Keratinocyte (primary cell): Measurements from ENCODE around the gene VEGFB. TPM values are rescaled to one million over a fixed set of nuclear protein-coding genes. Genes with fewer than 3 reads are reported as not detected.

Experiments used
- DNase-seq: peaks from one replicate; pipeline ENCODE4 v3.0.0-alpha.2; 2011; ENCODE audit warnings: low read depth, missing footprints, low spot score
- FAIRE-seq: peaks from 2 replicates; lab custom pipeline; 2011; peaks lifted over from hg19 to GRCh38; lab: Jason Lieb, UNC
- H2AFZ ChIP-seq: 2 replicates; pipeline ENCODE4 v1.6.0; 2012; ENCODE audit warnings: low read length, control low read depth, inconsistent platforms; ENCODE audit not compliant: control insufficient read depth
- H3K27ac ChIP-seq: 2 replicates; pipeline ENCODE4 v1.5.1; 2011; ENCODE audit warnings: low read length; ENCODE audit not compliant: control insufficient read depth, insufficient read depth
- H3K27me3 ChIP-seq: 3 replicates; pipeline ENCODE4 v1.6.0; 2011; ENCODE audit warnings: low read length; ENCODE audit not compliant: control insufficient read depth, insufficient read depth; ENCODE audit errors: extremely low read depth
- H3K36me3 ChIP-seq, 2 experiments: 2 replicates in 1 of 2; 3 replicates in 1 of 2; pipeline ENCODE4 v1.5.1; 2011; ENCODE audit warnings: low read length in 2 of 2, mild to moderate bottlenecking in 1 of 2; ENCODE audit not compliant: control insufficient read depth in 2 of 2, insufficient read depth in 2 of 2; ENCODE audit errors: extremely low read depth in 1 of 2
- H3K4me1 ChIP-seq: 3 replicates; pipeline ENCODE4 v1.5.1; 2011; ENCODE audit warnings: low read length; ENCODE audit not compliant: control insufficient read depth, insufficient read depth; ENCODE audit errors: extremely low read depth
- H3K4me2 ChIP-seq: 3 replicates; pipeline ENCODE4 v1.6.0; 2011; ENCODE audit warnings: low read depth, low read length; ENCODE audit not compliant: control insufficient read depth, insufficient read depth; ENCODE audit errors: extremely low read depth
- H3K4me3 ChIP-seq, 3 experiments: fragments of 200-600 bp in 1 of 3; sonication (generic) in 1 of 3; 2 replicates in 2 of 3; 3 replicates in 1 of 3; pipeline ENCODE4 v1.5.1; 2011 to 2016; ENCODE audit warnings: low read length in 3 of 3, mild to moderate bottlenecking in 3 of 3, control low read depth in 2 of 3, inconsistent platforms in 1 of 3, low read depth in 1 of 3, mixed read lengths in 1 of 3, mixed run types in 1 of 3, moderate library complexity in 1 of 3; ENCODE audit not compliant: control insufficient read depth in 2 of 3, insufficient read depth in 2 of 3; ENCODE audit errors: extremely low read depth in 1 of 3
- H3K79me2 ChIP-seq: 2 replicates; pipeline ENCODE4 v1.6.0; 2012; ENCODE audit warnings: low read length; ENCODE audit not compliant: control insufficient read depth, insufficient read depth
- H3K9ac ChIP-seq: 3 replicates; pipeline ENCODE4 v1.6.0; 2011; ENCODE audit warnings: low read length; ENCODE audit not compliant: control insufficient read depth, insufficient read depth; ENCODE audit errors: extremely low read depth
- H3K9me1 ChIP-seq: 3 replicates; pipeline ENCODE4 v1.6.0; 2011; ENCODE audit warnings: low read length; ENCODE audit not compliant: control insufficient read depth, insufficient read depth; ENCODE audit errors: extremely low read depth
- H3K9me3 ChIP-seq: 2 replicates; pipeline ENCODE4 v1.5.1; 2012; ENCODE audit warnings: low read depth, low read length; ENCODE audit not compliant: control insufficient read depth
- H4K20me1 ChIP-seq: 3 replicates; pipeline ENCODE4 v1.6.0; 2011; ENCODE audit warnings: low read length; ENCODE audit not compliant: control insufficient read depth, insufficient read depth; ENCODE audit errors: extremely low read depth
- CTCF ChIP-seq, 3 experiments: IDR thresholded peaks in 1 of 3; conservative IDR thresholded peaks in 1 of 3; optimal IDR thresholded peaks in 1 of 3; 2 replicates in 2 of 3; 3 replicates in 1 of 3; pipeline versions ENCODE3 to v1.5.1; 2011; ENCODE audit warnings: low read length in 3 of 3, mild to moderate bottlenecking in 3 of 3, moderate library complexity in 2 of 3, control low read depth in 1 of 3, inconsistent platforms in 1 of 3; ENCODE audit not compliant: insufficient read depth in 2 of 3; ENCODE audit errors: extremely low read depth in 1 of 3
- EZH2 ChIP-seq: IDR thresholded peaks from one replicate; pipeline ENCODE4 v1.6.1; 2012; ENCODE audit warnings: inconsistent platforms, mild to moderate bottlenecking, low read length, moderate library complexity
- dilution Hi-C: fragments of 300-500 bp; cut with MboI; formaldehyde crosslinking; loops from one replicate; pipeline ENCODE4 v1.7.0; 2020; ENCODE audit warnings: low sequenced_read_pairs; ENCODE audit not compliant: extremely low pct_ligation_motif_present
- polyA plus RNA-seq, 5 experiments: library from polyadenylated mRNA; depleted of rRNA in 3 of 5; stranded (reverse) in 3 of 5; stranded (forward) in 1 of 5; unstranded in 1 of 5; fragments of >200 nt; gene quantifications; 1 replicate in 1 of 5; 2 replicates in 3 of 5; 3 replicates in 1 of 5; pipeline versions ENCODE4 v1.2.1 to v1.2.3, GENCODE V29; 2011 to 2012; ENCODE audit warnings: missing spikeins in 2 of 5, low read depth in 1 of 5, low replicate concordance in 1 of 5

VEGFB gene
- polyA plus RNA-seq, 1 donor (not counting 4 experiments of a cell fraction or from before 2014, with no cell fraction given), result 10.0 TPM

DNA sequence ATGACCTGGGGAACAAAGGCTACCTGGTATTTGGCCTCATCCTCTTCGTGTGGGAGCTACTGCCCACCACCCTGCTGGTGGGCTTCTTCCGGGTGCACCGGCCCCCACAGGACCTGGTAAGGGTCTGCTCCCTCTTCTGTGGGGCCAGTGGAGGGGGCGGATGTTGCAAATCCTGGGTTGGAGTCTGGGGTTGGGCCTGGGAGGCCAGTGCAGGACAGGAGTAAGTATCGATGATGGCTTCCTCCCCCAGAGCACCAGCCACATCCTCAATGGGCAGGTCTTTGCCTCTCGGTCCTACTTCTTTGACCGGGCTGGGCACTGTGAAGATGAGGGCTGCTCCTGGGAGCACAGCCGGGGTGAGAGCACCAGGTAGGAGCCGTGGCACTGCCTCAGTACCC, 54.0 kb downstream of the VEGFB start:
- Histone ChIP-seq H3K27me3 (peaks cover 29% of the 10 kb centered on the region), H2AFZ (no peak overlapping the region), H3K4me2 (no peak overlapping the region), H3K27ac (no peak overlapping the region), H3K79me2 (peaks cover 7% of the 10 kb centered on the region), H3K4me1 (peaks cover 13% of the 10 kb centered on the region), H3K9me1 (no peaks in the 10 kb centered on the region), H3K4me3 (no peak overlapping the region), H3K9me3 (no peaks in the 10 kb centered on the region), H3K9ac (no peak overlapping the region), H3K36me3 (peaks cover 1 to 4% of the 10 kb centered on the region in 2 experiments), H4K20me1 (no peaks in the 10 kb centered on the region)
- DNase-seq, result no peak
- TF ChIP-seq CTCF (optimal IDR thresholded peaks at IDR 0.05 in 1 of 3, IDR thresholded peaks at IDR 0.05 in 1 of 3, conservative IDR thresholded peaks at IDR 0.05 in 1 of 3; ENCODE audit: extremely low read depth in 1 of 3, insufficient read depth in 2 of 3, low read length in 3 of 3) (no peak), EZH2 (no peak)
- dilution Hi-C loops, result no loop called here
- FAIRE-seq, result no peak

Other genes starting within 250 kb of the VEGFB start
- 106 to 201 TPM (median 143 TPM) in 3 replicates for gene OTUB1, start 248.1 kb upstream of the VEGFB start, polyA plus RNA-seq
- gene FLRT1, start 198.7 kb upstream of the VEGFB start, polyA plus RNA-seq, result not detected in 3 replicates
- 2.7 to 6.7 TPM (median 4.6 TPM) in 3 replicates for gene MACROD1, start 68.5 kb upstream of the VEGFB start, polyA plus RNA-seq
- gene STIP1, start 48.4 kb upstream of the VEGFB start, polyA plus RNA-seq, result 157 to 215 TPM (median 206 TPM) in 3 replicates
- 0.26 to 1.9 TPM (median 0.98 TPM) in 3 replicates for gene FERMT3, start 27.9 kb upstream of the VEGFB start, polyA plus RNA-seq
- 15.5 to 20.3 TPM (median 18.3 TPM) in 3 replicates for gene TRPT1, start 8.4 kb upstream of the VEGFB start, polyA plus RNA-seq
- 22.6 to 55.6 TPM (median 31.1 TPM) in 3 replicates for gene NUDT22, start 8.3 kb upstream of the VEGFB start, polyA plus RNA-seq
- 10.1 to 24.7 TPM (median 12.2 TPM) in 3 replicates for gene DNAJC4, start 4.0 kb upstream of the VEGFB start, polyA plus RNA-seq
- 40.3 to 57.7 TPM (median 51.9 TPM) in 3 replicates for gene FKBP2, start 6.5 kb downstream of the VEGFB start, polyA plus RNA-seq
- 182 to 254 TPM (median 208 TPM) in 3 replicates for gene PPP1R14B, start 12.4 kb downstream of the VEGFB start, polyA plus RNA-seq
- gene PLCB3, start 16.9 kb downstream of the VEGFB start, polyA plus RNA-seq, result 32.5 to 46.9 TPM (median 42.0 TPM) in 3 replicates
- gene BAD, start 50.1 kb downstream of the VEGFB start, polyA plus RNA-seq, result 58.3 to 86.9 TPM (median 61.2 TPM) in 3 replicates
- gene GPR137, start 51.3 kb downstream of the VEGFB start, polyA plus RNA-seq, result 6.6 to 11.7 TPM (median 9.8 TPM) in 3 replicates
- not detected in 3 replicates for gene KCNK4, start 56.7 kb downstream of the VEGFB start, polyA plus RNA-seq
- 0.17 to 0.29 TPM (median 0.19 TPM) in 3 replicates for gene CATSPERZ, start 65.8 kb downstream of the VEGFB start, polyA plus RNA-seq
- gene ESRRA, start 70.9 kb downstream of the VEGFB start, polyA plus RNA-seq, result 20.8 to 33.9 TPM (median 25.9 TPM) in 3 replicates
- 238 to 408 TPM (median 297 TPM) in 3 replicates for gene TRMT112, start 83.0 kb downstream of the VEGFB start, polyA plus RNA-seq
- 590 to 817 TPM (median 591 TPM) in 3 replicates for gene PRDX5, start 83.5 kb downstream of the VEGFB start, polyA plus RNA-seq
- 2.9 to 5.3 TPM (median 3.7 TPM) in 3 replicates for gene CCDC88B, start 105.6 kb downstream of the VEGFB start, polyA plus RNA-seq
- 46.5 to 62.7 TPM (median 52.4 TPM) in 3 replicates for gene RPS6KA4, start 124.6 kb downstream of the VEGFB start, polyA plus RNA-seq